Gastroesophageal sphincter (tissue), 3 donors: Measurements from ENCODE around the gene OR52N5.

Experiments
- CTCF ChIP-seq, 4 experiments: fragments of 200-600 bp in 2 of 4; fragments of 450-650 bp in 2 of 4; sonication (generic) in 1 of 4; IDR thresholded peaks; one replicate each; pipeline ENCODE4 v1.5.1; 2017 to 2019; ENCODE audit warnings: antibody characterized with exemption in 4 of 4, mild to moderate bottlenecking in 2 of 4, moderate library complexity in 2 of 4
- POLR2A ChIP-seq, 2 donors: fragments of 450-650 bp; IDR thresholded peaks; one replicate each; pipeline ENCODE4 v1.6.1; 2017; ENCODE audit warnings: antibody characterized with exemption in 2 of 2, mild to moderate bottlenecking in 2 of 2, moderate library complexity in 1 of 2
- POLR2AphosphoS5 ChIP-seq: sonication (generic); formaldehyde crosslinking; IDR thresholded peaks from one replicate; pipeline ENCODE4 v1.6.1; 2017; ENCODE audit warnings: antibody characterized with exemption

- TF ChIP-seq POLR2AphosphoS5 (no peak), CTCF (IDR thresholded peaks at IDR 0.05) (no peak), POLR2A (IDR thresholded peaks at IDR 0.05) (no peak)
Measured at GRCh38 chr11:5807580-5807979, 24.4 kb upstream of the OR52N5 start.
